OCI-LY3 (cell line): Measurements from ENCODE around the gene FAM25G.

ENCODE experiments used
- EZH2phosphoT487 ChIP-seq: fragments of 200-600 bp; shearing (Covaris generic); IDR thresholded peaks from 2 replicates; pipeline ENCODE4 v1.6.1; 2018; ENCODE audit warnings: antibody characterized with exemption, mixed run types, low read depth
- TF ChIP-seq, protein P1 (sequence below): fragments of 200-600, 300-600 bp; sonication (generic); IDR thresholded peaks from 2 replicates; pipeline ENCODE4 v1.5.1; 2014; ENCODE audit warnings: antibody characterized with exemption, low read length, low read depth

DNA sequence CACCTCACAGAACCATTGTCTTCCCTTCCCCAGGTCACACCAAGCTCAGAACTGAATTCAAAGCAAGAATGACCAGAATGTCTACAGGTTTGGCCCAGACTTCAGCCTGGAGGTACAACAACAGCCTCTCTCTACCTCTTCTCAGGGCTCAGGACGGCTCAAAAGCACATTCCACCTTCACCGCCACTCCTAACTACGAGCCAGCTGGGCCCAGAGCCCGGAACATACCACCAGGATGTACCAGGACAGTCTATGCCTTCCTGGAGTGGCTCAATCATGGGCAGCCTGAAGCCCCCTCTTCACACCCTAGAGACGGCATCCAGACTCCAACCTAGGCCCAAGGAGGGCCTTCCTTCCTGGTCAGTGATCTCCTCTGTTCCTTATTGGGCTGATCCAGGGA, 49.1 kb downstream of the FAM25G start:
- TF ChIP-seq, protein P1, sequence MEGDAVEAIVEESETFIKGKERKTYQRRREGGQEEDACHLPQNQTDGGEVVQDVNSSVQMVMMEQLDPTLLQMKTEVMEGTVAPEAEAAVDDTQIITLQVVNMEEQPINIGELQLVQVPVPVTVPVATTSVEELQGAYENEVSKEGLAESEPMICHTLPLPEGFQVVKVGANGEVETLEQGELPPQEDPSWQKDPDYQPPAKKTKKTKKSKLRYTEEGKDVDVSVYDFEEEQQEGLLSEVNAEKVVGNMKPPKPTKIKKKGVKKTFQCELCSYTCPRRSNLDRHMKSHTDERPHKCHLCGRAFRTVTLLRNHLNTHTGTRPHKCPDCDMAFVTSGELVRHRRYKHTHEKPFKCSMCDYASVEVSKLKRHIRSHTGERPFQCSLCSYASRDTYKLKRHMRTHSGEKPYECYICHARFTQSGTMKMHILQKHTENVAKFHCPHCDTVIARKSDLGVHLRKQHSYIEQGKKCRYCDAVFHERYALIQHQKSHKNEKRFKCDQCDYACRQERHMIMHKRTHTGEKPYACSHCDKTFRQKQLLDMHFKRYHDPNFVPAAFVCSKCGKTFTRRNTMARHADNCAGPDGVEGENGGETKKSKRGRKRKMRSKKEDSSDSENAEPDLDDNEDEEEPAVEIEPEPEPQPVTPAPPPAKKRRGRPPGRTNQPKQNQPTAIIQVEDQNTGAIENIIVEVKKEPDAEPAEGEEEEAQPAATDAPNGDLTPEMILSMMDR, result no peak
- no peak for TF ChIP-seq EZH2phosphoT487
